Activated T-helper 2 cell treated with anti-CD3 and anti-CD28 coated beads, Interferon-gamma antibody, Interleukin-2, Interleukin-4, amounts not matched to agents 10 μg/mL and 5 μg/mL and 100 μg/mL, durations not matched to agents 14 hours and 24 hours and 36 hours (primary cell): ENCODE measurements around the gene JAG2. TPM values are rescaled to one million over a fixed set of nuclear protein-coding genes. Genes with fewer than 3 reads are reported as not detected.

Source experiments
- DNase-seq: peaks from one replicate; pipeline ENCODE4 v3.0.0; 2021; ENCODE audit warnings: low spot score
- H3K27ac Mint-ChIP-seq: one replicate; pipeline ENCODE4 v1.8.0; 2021; ENCODE audit warnings: mixed read lengths
- H3K27me3 Mint-ChIP-seq: one replicate; pipeline ENCODE4 v1.8.0; 2021; ENCODE audit warnings: low read depth, mixed read lengths
- H3K36me3 Mint-ChIP-seq: one replicate; pipeline ENCODE4 v1.8.0; 2021; ENCODE audit warnings: low read depth, mixed read lengths
- H3K4me1 Mint-ChIP-seq: one replicate; pipeline ENCODE4 v1.8.0; 2021; ENCODE audit warnings: low read depth, mixed read lengths
- H3K4me3 Mint-ChIP-seq: one replicate; pipeline ENCODE4 v1.8.0; 2021; ENCODE audit warnings: low read depth, mild to moderate bottlenecking, moderate library complexity, mixed read lengths
- H3K9me3 Mint-ChIP-seq: one replicate; pipeline ENCODE4 v1.8.0; 2021; ENCODE audit warnings: mixed read lengths
- intact Hi-C: fragments of 100-400 bp; cut with micrococcal nuclease; formaldehyde crosslinking; loops from one replicate; pipeline ENCODE4 v1.15.1; 2023
- total RNA-seq: library from RNA; stranded (reverse); gene quantifications from 2 replicates; pipeline ENCODE4 v1.2.3, GENCODE V29; 2022

Gene JAG2
- 2.6 and 3.2 TPM in 2 replicates for total RNA-seq

DNA sequence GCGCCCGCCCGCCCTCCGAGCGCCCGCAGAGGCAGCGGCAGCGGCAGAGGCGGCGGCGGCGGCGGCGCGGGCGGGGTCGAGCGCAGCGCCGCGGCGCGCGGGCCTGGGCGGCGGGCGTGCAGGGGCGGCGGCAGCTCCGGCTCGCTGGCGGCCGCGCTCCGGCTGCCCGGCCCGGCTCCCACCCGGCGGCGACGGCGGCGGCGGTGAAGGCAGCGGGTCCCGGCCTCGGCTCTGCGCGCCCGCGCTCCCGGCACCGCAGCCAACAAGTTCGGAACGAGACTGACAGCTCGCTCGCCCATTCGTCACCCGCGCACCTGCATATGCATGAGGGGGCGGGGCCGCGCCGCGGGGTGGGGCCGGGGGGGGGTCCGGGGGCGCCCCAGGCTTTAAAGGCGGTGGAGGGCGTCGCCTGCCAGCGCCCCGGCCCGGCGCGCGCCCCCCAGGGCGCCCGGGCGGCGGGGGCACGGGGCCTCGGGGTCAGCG lies at the start of gene JAG2:
TSS of gene JAG2 (minus strand) at position 281 of the 483 bp plus-strand sequence. CDS start 356 bp downstream, outside the sequence.
- H3K27ac Mint-ChIP-seq: no peak within 1 kb of the TSS
- peak; percentile 51 for DNase-seq
- no peaks in the 10 kb centered on the region for H3K36me3 Mint-ChIP-seq
- H3K27me3 Mint-ChIP-seq: peaks cover 19% of the 10 kb centered on the region
- peak within 1 kb of the TSS; percentile 76 for H3K4me3 Mint-ChIP-seq
- H3K4me1 Mint-ChIP-seq: peaks cover 6% of the 10 kb centered on the region
- intact Hi-C loops: loop anchor here (5.0 kb wide), 1 partner anchor 76 kb away; no protein-coding TSS in a partner anchor
- no peaks in the 10 kb centered on the region for H3K9me3 Mint-ChIP-seq

DNA sequence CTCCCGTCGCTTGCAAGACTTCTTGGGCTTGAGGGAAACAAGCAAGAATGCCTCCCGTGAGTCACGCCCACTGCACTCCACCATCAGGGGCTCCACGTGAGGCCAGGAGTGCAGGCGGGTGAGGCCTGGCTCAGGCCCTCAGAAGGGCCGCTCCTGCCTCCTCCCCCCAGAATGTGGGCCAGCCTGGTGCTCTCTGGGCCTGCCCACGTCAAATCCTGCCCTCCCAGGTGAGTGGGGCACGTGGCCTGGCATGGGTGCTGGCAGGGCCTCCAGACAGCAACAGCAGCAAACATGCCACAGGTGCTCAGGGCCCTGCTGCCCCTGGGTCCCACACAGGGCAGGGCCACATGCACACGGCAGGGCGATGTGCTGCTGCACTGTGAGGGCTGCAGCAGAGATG lies 49.2 kb upstream of the JAG2 start:
- DNase-seq: no peak
- no peaks in the 10 kb centered on the region for H3K4me1 Mint-ChIP-seq
- H3K27ac Mint-ChIP-seq: no peak overlapping the region
- H3K36me3 Mint-ChIP-seq: peaks cover 26% of the 10 kb centered on the region
- H3K4me3 Mint-ChIP-seq: no peak overlapping the region
- no peaks in the 10 kb centered on the region for H3K9me3 Mint-ChIP-seq
- H3K27me3 Mint-ChIP-seq: no peaks in the 10 kb centered on the region
- intact Hi-C loops: no loop called here

DNA sequence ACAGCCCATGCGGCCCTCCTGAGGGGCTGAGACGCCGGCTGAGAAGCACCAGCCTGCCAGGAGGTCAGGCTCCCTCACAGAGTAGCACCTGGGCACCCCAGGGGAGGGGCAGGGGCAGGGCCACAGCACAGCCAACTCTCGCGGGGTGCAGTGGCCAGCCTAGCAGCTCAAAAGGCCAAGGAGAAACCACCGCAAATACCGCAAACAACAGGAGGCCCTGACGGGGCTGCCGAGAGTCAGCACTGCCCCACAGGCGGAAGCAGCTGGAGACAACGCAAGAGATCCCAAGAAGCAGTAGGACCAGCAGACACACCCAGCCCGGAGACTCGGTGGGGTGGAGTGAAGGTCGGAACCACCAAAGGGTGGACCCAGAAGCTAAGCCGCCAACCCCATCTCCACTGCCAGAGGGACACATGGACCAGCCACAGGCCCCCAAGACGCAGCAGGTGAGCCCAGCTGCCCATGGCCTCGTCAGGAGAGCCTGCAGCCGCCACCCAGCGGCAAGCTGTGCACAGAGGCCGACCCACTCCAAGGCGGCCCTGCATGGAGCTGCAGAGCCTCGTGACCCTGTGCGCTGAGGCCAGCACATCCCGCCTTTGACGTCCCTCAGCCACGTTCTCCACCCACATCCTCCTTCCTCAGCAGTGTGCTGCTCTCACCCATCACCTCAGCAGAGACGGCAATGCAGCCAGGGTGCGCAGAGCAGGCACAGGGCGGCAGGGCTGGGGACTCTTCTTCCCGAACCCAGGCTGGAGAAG lies 48.1 kb upstream of the JAG2 start:
- Mint-ChIP-seq H3K4me3 (no peak overlapping the region), H3K4me1 (no peaks in the 10 kb centered on the region), H3K9me3 (no peaks in the 10 kb centered on the region), H3K27ac (no peak overlapping the region), H3K27me3 (no peaks in the 10 kb centered on the region), H3K36me3 (peaks cover 19% of the 10 kb centered on the region)
- intact Hi-C loops: no loop called here
- DNase-seq: no peak

DNA sequence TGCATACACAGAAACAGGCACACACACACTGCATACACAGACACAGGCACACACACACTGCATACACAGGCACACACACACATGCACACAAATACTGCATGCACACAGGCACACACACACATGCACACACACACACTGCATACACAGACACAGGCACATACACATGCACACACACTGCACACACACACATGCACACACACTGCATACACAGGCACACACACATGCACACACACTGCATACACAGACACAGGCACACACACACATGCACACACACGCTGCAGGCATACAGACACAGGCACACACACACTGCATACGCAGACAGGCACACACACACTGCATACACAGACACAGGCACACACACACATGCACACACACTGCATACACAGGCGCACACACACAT lies 47.0 kb upstream of the JAG2 start:
- H3K9me3 Mint-ChIP-seq: no peaks in the 10 kb centered on the region
- intact Hi-C loops: no loop called here
- no peaks in the 10 kb centered on the region for H3K27me3 Mint-ChIP-seq
- H3K4me1 Mint-ChIP-seq: no peaks in the 10 kb centered on the region
- peaks cover 15% of the 10 kb centered on the region for H3K36me3 Mint-ChIP-seq
- no peak for DNase-seq
- no peak overlapping the region for H3K27ac Mint-ChIP-seq
- no peak overlapping the region for H3K4me3 Mint-ChIP-seq

DNA sequence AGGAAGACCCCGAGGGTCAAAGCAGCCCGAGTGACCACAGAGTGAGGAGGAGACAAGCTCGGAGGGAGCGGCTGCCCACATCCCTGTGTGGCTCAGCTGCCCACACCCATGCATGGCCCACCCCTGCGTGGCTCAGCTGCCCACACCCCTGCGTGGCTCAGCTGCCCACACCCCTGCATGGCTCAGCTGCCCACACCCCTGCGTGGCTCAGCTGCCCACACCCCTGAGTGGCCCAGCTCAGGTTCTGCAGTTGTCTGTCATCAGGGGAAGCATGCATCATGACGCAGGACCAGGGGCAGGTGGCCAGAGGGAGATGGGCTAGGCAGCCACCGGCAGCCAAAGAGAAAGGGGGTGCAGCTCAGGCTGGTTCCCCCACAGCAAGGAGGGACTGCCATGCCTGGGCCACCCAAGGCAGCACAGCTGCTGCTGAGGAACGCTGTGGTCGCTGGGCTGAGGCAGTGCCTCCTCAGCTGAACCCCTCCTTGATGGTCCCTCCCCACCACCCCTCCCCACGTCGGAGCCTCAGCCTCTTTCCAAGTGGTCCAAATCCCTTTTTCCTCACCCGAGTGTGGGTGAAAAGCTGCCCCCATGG lies 45.8 kb upstream of the JAG2 start:
- H3K4me1 Mint-ChIP-seq: no peaks in the 10 kb centered on the region

DNA sequence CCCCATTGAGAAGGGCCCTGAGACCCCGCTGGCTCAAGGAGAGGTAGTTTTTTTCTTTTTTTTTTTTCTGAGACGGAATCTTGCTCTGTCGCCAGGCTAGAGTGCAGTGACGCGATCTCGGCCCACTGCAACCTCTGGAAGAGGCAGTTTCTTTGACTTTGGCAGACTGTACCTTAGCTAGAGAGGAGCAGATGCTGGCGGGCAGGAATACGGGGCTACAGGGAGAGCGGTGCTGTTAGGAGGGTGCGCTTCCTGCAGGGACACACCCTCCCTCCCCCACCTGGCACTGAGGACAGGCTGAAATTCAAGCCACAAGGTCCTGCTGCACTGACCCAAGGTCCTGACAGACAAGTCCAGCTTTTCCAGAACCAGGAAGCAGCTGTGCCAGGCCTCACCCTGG lies 44.8 kb upstream of the JAG2 start:
- no peak overlapping the region for H3K4me3 Mint-ChIP-seq
- peaks cover 7% of the 10 kb centered on the region for H3K36me3 Mint-ChIP-seq
- no peak for DNase-seq
- no peak overlapping the region for H3K27ac Mint-ChIP-seq
- H3K9me3 Mint-ChIP-seq: no peaks in the 10 kb centered on the region
- H3K4me1 Mint-ChIP-seq: no peaks in the 10 kb centered on the region
- intact Hi-C loops: no loop called here
- no peaks in the 10 kb centered on the region for H3K27me3 Mint-ChIP-seq

More for the DNA sequence above, 45.8 kb upstream of the JAG2 start:
- no peak overlapping the region for H3K27ac Mint-ChIP-seq
- intact Hi-C loops: no loop called here
- peaks cover 15% of the 10 kb centered on the region for H3K36me3 Mint-ChIP-seq
- H3K27me3 Mint-ChIP-seq: no peaks in the 10 kb centered on the region
- no peaks in the 10 kb centered on the region for H3K9me3 Mint-ChIP-seq
- no peak overlapping the region for H3K4me3 Mint-ChIP-seq
- DNase-seq: no peak

DNA sequence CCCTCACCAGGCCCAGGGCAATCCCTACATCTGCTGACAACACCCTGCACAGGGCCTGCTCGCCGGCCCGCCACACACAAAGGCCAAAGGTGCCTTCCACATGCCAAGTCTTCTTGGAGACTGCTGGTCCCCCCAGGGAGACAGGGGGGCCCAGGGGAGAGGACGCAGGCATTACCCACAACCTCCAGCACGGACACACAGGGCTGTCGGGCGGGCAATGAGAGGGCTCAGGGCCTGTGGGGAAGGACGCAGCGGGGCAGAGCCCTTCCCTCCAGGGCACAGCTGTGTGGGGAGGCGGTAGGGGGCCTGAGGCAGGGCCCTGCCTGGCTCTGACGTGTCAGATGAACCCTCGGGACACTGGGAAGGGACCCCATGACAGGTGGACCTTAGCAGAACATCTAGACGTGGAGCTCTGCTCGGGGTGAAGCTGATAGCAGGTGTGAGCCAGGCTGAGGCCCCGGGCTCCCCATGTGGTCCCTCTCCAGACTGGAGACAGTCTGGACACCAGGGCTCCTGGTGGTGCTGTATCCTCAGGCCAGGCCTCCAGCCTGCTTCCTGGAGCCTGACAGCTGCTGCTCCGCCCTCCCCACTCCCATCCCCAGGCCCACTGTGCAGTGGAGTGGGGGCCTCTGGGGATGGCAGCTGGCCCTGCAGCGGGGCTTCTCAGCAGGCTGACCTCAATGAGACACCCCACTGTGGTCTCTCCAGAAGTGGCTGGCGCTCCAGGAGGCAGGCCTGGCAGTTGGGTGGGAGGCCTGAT lies 44.1 kb upstream of the JAG2 start:
- Mint-ChIP-seq H3K9me3 (no peaks in the 10 kb centered on the region), H3K27ac (no peak overlapping the region)
- intact Hi-C loops: no loop called here

DNA sequence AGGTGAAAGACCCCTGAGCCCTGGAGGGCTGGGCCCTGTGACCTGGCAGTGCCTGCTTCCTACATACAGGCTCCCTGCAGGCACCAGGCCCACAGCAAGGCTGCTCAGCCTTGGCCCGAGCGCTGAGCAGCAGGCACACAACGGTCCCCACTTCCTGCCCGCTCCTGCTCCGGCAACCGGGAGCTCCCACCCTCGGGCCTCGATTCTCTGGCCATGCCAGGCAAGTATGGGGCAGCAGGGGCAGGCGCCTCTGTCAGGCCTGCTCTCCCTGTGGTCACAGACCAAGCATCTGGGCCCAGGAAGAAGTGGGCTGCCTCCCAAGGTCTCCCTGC lies 43.1 kb upstream of the JAG2 start:
- H3K27me3 Mint-ChIP-seq: no peaks in the 10 kb centered on the region
- H3K9me3 Mint-ChIP-seq: no peaks in the 10 kb centered on the region
- no peak for DNase-seq
- no peak overlapping the region for H3K27ac Mint-ChIP-seq
- no peaks in the 10 kb centered on the region for H3K4me1 Mint-ChIP-seq
- peaks cover 6% of the 10 kb centered on the region for H3K36me3 Mint-ChIP-seq
- intact Hi-C loops: no loop called here
- no peak overlapping the region for H3K4me3 Mint-ChIP-seq

More for the DNA sequence above, 44.1 kb upstream of the JAG2 start:
- no peaks in the 10 kb centered on the region for H3K4me1 Mint-ChIP-seq
- no peak for DNase-seq
- H3K36me3 Mint-ChIP-seq: peaks cover 6% of the 10 kb centered on the region
- H3K27me3 Mint-ChIP-seq: no peaks in the 10 kb centered on the region
- H3K4me3 Mint-ChIP-seq: no peak overlapping the region

DNA sequence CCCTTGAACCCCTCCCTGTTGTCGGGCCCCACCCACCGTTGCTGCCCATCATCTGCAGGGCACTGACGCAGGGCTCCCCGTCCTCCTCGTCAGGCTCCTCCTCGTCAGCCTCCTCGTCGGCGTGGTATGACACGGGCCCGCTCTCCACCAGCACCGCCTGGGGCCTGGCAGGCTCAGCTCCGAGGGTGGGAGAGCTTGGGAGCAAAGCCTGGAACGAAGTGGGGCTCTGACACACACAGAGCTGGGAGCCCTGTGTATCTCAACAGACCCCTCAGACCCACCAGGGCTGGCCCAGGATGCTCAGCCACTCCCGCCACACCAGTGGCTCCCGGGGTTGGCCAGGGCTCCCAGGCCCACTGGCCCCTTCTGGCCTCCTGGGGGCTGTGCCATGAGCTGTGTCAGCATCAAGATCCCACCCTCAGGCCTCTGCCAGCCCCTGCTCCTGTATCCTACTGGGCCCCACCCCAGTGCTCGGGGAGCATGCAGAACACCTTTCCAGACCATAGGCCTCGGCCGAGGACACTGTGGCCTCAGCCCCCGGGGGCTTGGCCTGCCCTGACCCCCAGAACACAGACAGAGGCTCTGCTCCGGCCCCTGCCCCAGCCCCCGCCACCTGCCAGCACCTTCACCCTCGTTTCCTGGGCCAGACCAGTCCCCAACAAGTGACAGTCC lies 42.6 kb upstream of the JAG2 start:
- no peak overlapping the region for H3K27ac Mint-ChIP-seq
- no peak overlapping the region for H3K4me3 Mint-ChIP-seq
- DNase-seq: no peak
- intact Hi-C loops: no loop called here
- H3K36me3 Mint-ChIP-seq: peaks cover 6% of the 10 kb centered on the region
- H3K9me3 Mint-ChIP-seq: no peaks in the 10 kb centered on the region
- H3K4me1 Mint-ChIP-seq: no peaks in the 10 kb centered on the region
- no peaks in the 10 kb centered on the region for H3K27me3 Mint-ChIP-seq

DNA sequence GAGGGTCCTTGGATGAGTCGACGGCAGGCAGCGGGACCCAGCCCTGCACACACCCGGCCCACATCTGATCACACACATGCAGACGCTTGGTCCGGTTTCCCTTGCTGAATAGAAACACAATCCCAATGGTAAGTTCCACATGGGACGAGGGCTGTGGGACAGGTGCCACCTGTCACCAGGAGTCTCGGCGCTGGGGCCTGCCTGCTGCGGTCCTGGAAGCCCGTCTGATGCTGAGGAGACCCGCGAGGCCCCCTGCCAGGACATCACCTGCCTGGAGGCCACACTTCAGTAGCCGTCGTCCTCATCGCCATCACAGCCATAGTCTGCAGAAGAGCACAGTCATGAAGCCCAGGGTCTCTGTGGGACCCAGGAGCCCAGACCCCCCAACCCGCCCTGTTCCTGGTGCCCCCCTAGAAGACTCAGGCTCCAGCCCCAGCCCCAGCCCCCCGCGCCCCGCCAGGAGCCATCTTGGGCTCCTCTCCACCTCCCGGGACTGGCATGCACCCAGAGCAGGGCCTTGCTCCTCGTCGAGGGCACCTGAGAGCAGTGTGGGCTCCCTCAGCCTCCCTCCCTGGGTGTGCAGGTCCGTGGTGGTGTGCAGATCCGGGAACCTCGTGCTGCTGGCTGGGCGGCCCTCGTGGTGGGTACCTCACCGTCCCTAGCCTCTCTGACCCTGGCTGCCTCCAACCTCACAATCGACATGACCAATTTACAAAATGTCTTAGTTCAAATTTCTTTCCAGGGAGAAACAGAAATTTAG lies 41.9 kb upstream of the JAG2 start:
- Mint-ChIP-seq H3K27ac (no peak overlapping the region), H3K4me3 (no peak overlapping the region), H3K4me1 (no peaks in the 10 kb centered on the region), H3K9me3 (no peaks in the 10 kb centered on the region), H3K27me3 (no peaks in the 10 kb centered on the region), H3K36me3 (no peaks in the 10 kb centered on the region)
- DNase-seq: no peak
- intact Hi-C loops: no loop called here

DNA sequence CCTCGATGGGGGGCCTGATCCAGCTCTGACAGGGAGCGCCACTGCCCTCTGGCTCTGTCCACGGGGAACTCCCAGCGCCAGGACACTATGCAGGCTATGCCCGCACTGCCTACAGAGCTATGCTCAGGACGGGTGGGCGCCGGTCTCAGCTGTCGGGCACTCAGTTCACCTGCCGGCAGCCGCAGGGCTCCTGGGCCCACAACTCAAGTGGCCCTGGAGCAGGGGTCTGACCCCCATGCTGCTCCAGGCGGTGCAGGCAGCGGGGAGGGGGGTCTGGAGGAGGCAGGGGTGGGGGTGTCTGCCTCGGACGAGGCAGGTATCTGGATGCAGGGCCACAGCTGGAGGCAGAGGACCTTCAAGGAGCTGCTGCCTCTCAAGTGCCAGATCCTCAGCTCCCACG lies 41.1 kb upstream of the JAG2 start:
- DNase-seq: no peak
- no peaks in the 10 kb centered on the region for H3K9me3 Mint-ChIP-seq
- H3K4me3 Mint-ChIP-seq: no peak overlapping the region
- H3K27me3 Mint-ChIP-seq: no peaks in the 10 kb centered on the region
- no peaks in the 10 kb centered on the region for H3K36me3 Mint-ChIP-seq
- intact Hi-C loops: no loop called here
- no peaks in the 10 kb centered on the region for H3K4me1 Mint-ChIP-seq
- H3K27ac Mint-ChIP-seq: no peak overlapping the region

DNA sequence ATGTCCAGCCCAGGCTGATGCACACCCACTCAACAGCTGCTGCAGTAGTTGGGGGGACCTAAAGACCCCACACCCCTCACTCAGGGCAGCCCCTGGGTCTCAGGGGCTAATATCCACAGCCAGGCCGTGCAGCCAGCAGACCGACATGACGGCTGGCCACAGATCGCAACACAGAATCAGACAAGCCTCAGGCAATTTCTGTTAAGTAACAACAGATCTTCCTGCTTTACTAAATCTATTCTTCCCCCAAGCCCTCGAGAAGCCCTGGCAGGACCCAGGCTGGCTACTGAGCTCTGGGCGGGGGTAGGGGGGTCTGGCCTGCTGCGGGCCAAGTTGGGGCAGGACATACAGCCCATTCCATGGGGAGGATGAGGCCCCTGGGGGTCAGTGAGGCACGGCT lies 40.5 kb upstream of the JAG2 start:
- Mint-ChIP-seq H3K27me3 (no peaks in the 10 kb centered on the region), H3K9me3 (no peaks in the 10 kb centered on the region), H3K4me1 (no peaks in the 10 kb centered on the region), H3K27ac (no peak overlapping the region), H3K36me3 (no peaks in the 10 kb centered on the region), H3K4me3 (no peak overlapping the region)
- intact Hi-C loops: no loop called here
- DNase-seq: no peak
